NCI-H345 treated with DMSO at 0.1 percent for 48 hours (cell line): ENCODE results near the gene TFG.

Experiments
- DNase-seq: peaks from one replicate; lab custom pipeline; 2025; ENCODE audit not compliant: unreplicated experiment; lab: John Stamatoyannopoulos, UW

The TFG gene

GRCh38 chr3:100789579-100789978 is 80.3 kb downstream of the TFG start:
- DNase-seq = no peak

GRCh38 chr3:100796556-100796955 is 87.3 kb downstream of the TFG start:
- no peak for DNase-seq

GRCh38 chr3:100798012-100798411 is 88.7 kb downstream of the TFG start:
- DNase-seq = no peak
